Stomach (tissue), 4 donors: Measurements from ENCODE around the gene ETS1.

Experiments
- CTCF ChIP-seq, 7 experiments: fragments of 450-650 bp in 4 of 7; fragments of 200-600 bp in 3 of 7; sonication (generic) in 3 of 7; IDR thresholded peaks; one replicate each; pipeline ENCODE4 v1.5.1; 2016 to 2019; ENCODE audit warnings: antibody characterized with exemption in 7 of 7, control low read depth in 2 of 7, mild to moderate bottlenecking in 1 of 7
- EP300 ChIP-seq: sonication (generic); formaldehyde crosslinking; IDR thresholded peaks from one replicate; pipeline ENCODE4 v1.6.1; 2017; ENCODE audit warnings: antibody characterized with exemption
- POLR2AphosphoS5 ChIP-seq, 3 donors: sonication (generic); formaldehyde crosslinking; IDR thresholded peaks; one replicate each; pipeline ENCODE4 v1.6.1; 2016; ENCODE audit warnings: antibody characterized with exemption in 3 of 3

GRCh38 chr11:128462189-128462588, 125.2 kb downstream of the ETS1 start:
- TF ChIP-seq EP300 (no peak), CTCF (IDR thresholded peaks at IDR 0.05) (no peak), POLR2AphosphoS5 (IDR thresholded peaks at IDR 0.05) (no peak)
